ENCODE measurements around the gene ASIC4.

ASIC4 gene

DNA sequence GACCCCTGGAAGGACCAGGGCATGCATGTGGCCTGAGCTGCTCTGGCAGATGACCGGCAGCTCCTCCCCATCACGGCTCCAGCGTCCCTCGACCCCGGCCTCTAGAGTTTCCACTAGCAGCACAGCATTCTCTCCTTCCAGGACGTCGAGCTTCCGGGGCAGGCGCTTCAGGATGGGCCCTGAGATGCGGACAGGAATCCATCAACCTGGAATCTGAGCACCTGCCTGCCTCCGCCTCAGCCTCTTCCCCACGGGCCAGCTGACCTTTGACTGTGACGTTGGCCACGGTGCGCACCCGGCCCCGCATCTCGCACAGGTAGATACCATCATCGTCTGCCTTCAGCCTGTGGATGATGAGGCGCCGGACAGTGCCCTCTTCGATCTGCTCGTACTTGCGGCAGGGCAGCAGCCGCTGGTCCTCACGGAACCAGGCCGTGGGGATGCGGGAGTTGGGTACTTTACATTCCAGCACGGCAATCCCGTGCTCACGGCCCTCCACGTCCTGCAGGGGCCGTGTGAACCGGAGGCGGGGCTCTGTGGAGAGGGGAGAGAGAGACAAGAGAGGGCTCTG is 53.6 kb downstream of the ASIC4 start:
- DNase-seq (ENCODE audit: low read depth in 2 of 2): no peak

DNA sequence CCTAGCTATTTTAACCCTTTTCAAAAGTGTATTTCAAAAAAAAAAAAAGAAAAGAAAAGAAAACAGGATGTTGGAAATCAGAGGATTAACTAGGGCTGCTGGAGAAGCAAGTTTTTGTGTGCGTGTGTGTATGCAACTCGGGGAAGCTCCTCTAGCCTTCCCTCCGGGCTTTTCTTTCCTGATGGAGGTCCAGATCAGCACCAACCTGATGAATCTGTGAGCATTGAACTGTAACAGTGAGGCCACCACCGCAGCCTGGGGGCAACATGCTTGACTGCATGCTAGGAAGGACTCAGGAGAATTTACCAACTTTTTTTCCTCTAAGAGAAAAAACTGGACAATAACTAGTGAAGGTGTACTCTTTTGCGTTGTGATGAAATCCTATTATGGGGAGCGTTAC is 54.8 kb downstream of the ASIC4 start:
- no peak for DNase-seq (ENCODE audit: low read depth in 2 of 2)

DNA sequence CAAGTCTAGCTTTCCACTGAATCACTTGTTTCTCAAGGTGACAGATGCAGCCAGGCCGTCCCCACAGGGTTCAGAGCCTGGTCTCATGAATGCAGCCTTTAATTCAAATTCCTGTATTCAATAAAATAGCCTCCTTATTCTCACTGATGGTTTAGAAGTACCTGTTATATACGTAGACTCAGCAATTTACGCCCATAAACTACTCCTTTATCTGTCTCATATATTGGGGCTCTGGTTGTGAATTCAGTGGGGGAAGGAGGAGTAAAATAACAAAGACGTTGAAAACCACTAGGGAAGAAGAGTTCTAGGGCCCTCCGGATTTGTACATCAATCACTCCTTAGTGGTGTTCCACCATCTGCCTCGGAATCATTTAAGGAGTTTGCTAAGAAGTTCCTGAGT is 55.4 kb downstream of the ASIC4 start:
- no peak for DNase-seq (ENCODE audit: low read depth in 2 of 2)

DNA sequence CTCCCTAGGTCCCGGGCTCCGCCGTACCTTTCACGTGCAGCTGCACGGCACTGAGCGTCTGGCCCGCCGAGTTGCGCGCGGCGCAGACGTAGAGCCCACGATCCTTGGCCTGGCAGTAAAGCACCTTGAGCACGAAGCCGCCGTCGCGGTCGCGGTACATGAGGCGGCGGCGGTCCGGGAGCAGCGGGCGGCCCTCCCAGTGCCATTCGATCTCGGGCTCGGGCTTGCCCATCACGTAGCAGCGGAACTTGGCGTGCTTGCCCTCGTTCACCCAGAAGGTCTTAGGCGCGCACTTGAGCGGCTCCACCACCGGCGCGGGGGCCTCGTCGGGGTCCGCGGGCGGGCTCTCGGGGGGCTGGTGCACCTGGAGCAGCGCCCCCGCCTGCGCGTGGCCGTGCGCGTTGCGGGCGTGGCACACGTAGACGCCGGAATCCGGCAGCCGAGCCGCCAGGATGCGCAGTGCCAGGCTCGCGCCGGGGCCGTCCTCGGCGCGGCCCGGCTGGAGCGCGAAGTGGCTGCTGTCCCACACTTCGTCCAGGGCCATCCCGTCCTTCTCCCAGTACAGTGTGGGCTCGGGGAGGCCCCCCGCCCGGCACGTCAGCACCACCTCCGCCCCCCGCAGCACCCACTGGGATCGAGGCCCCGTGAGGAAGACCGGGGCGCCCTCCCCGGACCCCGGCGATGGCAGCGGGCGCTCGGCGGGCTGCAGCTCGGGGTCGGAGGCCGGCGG is 56.1 kb downstream of the ASIC4 start:
- DNase-seq (ENCODE audit: low read depth in 2 of 2): no peak

GRCh38 chr2:219570924-219571310 is 56.6 kb downstream of the ASIC4 start:
- no peak for DNase-seq (ENCODE audit: low read depth in 2 of 2)

DNA sequence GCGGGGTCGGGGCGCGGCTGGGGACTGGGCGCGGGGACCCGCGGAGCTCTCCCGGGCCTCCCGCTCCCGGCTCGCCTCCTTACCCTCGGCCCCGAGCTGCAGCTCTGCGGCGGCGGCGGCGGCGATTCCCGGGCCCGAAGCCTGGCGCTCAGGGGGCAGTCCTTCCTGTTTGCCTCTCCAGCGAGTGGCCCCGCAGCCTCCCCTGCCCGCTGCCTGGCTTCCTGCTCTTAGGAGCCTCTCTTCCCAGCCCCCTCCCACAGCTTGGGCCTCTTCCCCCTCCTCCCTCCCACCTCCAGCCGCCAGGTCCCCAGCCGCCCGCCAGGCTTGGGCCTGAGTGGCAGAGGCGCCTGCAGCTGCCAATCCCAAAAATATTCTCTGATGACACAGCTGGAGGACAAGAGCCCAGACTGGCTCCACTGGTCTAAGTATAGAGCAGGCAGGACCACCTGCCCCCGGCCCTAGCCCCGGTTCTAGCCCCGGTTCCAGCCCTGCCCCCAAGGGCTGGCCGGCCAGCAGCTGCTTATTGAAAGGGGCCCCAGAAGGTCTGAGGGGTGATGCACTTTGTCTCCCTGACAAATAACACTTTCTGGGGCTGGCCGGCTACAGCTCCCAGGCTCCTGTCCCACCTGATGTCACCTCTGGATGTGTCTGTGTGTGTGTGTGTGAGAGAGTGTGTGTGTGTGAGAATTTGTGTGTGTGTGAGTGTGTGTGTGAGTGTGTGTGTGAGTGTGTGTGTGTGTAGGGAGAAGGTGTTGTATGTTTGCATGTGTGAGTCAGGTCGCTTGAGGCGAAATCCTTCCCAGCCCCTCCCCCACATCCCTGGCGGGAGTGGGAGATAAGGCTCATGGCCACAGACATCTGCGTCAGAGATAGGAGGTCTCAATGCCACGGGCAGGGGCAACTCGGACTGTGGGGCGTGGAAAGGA is 57.3 kb downstream of the ASIC4 start, which contains the start of gene OBSL1:
Gene OBSL1, minus strand, starts transcription at position 229 of the 926 bp plus-strand sequence. CDS start 307 bp downstream, outside the sequence.
- no peak for DNase-seq (ENCODE audit: low read depth in 2 of 2)

DNA sequence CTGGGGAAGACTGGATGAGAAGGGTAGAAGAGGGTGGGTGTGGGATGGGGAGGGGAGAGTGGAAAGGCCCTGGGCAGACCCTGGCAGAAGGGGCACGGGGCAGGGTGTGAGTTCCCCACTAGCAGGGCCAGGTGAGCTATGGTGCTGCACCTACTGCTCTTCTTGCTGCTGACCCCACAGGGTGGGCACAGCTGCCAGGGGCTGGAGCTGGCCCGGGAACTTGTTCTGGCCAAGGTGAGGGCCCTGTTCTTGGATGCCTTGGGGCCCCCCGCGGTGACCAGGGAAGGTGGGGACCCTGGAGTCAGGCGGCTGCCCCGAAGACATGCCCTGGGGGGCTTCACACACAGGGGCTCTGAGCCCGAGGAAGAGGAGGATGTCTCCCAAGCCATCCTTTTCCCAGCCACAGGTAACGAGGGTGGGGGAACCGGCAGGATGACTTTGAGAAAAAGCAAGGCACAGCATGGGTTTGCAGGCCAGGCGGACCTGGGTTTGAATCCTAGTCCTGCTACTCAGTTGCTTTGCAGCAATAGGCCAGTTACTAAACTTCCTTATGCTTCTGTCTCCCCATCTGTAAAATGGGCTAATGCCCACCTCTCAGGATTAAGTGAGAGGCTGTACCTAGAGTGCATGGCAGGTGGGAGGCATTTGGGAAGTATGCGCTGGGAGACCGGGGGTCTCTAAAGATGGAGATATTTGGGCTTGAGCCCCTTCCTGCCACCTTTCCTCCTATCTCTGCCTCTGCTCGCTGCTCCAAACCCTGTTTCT is 58.1 kb downstream of the ASIC4 start, which contains the start of gene INHA:
Gene INHA, plus strand, starts transcription at position 74 of the 765 bp plus-strand sequence. Its CDS starts 65 bp downstream, at position 139.
- DNase-seq (ENCODE audit: low read depth in 2 of 2): no peak

GRCh38 chr2:219573166-219573565 is 58.9 kb downstream of the ASIC4 start:
- no peak for DNase-seq (ENCODE audit: low read depth in 2 of 2)

- DNase-seq (ENCODE audit: low read depth in 2 of 2): no peak
These were observed 60.4 kb downstream of the ASIC4 start for GRCh38 chr2:219574484-219575311.

- DNase-seq (ENCODE audit: low read depth in 2 of 2): no peak
These were observed 61.6 kb downstream of the ASIC4 start for GRCh38 chr2:219575566-219576504.

DNA sequence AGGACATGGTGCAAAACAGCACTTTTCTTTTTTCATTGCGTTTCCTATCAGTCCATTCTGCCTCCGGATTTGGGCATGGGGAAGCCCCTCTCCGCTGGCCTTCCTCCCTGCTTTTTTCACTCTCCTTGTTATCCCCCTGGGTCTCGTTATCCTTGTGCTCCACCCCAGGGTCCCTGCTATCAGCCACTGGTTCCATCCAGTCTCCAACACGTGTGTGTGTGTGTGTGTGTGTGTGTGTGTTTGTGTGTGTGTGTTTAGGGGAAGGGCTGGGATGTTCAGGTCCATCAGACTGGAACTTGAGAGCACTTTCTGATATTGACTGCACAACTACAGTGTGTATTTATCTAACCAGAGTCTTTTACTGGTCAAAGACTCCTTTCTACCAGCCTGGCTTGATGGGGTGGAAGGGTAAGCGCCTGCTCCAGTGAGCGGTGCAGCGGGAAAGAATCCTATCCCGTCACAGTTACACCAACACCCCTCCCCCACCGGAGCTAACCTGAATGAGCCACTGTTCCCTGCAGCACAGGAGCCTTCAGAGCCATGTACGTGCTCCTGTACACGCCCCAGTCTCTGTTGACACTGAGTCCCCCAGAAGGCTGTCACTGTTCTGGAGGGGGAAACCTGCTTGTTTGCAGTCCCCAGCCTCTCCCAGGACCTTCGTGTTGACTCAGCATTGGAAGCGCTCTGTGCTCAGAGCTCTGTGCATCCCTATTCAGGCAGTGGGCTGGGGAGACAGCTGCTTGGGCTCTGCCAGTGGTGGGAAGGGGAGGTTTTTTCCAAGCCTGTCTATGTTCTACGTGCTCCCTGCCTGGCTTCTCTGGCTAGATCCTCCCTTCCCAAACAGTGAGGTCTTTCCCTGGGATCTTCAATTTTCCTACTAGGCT is 62.5 kb downstream of the ASIC4 start:
- DNase-seq (ENCODE audit: low read depth in 2 of 2): no peak

DNA sequence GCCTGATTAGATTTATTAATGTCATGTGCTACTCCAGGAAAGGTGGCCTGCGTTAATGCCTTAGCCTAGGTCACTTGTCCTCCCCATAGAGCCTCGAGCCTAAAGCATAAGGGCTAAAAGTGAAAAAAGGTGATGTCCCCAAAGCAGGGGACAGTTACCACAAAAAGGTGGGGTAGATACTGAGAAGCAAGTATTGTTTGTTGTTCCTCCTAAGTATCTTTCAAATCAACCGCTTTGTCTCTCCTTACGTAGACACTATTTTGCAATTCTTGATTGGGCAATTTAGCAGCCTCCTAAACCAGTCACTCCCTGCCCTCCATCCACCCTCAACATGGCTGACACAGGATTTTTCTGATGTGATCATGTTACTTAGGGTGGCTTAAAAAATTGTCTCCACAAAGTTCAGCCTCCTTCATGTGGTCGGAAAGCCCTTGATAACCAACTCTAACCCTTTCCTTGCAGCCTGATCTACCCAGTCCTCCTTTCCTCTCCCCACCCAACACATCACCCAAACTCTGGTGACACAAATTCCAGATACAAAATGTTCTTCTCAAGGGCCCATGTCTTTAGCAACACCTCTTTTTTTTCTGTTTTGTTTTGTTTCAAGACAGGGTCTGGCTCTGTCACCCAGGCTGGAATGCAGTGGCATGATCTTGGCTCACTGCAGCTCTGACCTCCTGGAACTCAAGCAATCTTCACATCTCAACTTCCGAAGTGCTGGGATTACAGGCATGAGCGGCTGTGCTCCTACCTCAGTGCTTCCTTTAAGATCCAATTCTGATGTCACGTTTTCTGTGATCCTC is 64.7 kb downstream of the ASIC4 start:
- DNase-seq (ENCODE audit: low read depth in 2 of 2): no peak

GRCh38 chr2:219581346-219581745 is 67.1 kb downstream of the ASIC4 start:
- DNase-seq (ENCODE audit: low read depth in 2 of 2): no peak

Data from stimulated activated CD8-positive, alpha-beta memory T cell treated with anti-CD3 and anti-CD28 coated beads, Interleukin-2, amount 100 ng/mL, for 48 hours (primary cell).